ENCODE measurements around the gene FBXO46. TPM values are rescaled to one million over a fixed set of nuclear protein-coding genes. Genes with fewer than 3 reads are reported as not detected.

Gene FBXO46, protein sequence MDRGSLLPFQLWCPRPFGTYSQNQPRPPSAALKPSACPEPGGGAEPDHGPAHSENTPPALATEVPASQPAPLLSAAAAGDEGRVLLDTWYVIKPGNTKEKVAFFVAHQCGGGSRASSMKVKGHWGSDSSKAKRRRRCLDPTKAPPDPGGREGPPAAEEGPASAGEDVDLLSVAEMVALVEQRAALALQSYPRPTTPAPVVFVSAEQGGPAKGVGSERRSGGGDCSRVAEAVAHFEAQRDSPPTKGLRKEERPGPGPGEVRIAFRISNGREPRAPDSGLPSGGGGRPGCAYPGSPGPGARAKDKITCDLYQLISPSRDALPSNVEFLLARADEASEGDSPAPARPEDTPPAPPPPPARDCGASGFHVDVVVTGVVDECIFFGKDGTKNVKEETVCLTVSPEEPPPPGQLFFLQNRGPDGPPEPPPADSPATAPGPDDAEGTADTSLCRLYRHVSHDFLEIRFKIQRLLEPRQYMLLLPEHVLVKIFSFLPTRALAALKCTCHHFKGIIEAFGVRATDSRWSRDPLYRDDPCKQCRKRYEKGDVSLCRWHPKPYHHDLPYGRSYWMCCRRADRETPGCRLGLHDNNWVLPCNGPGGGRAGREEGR
- 14.7 TPM for total RNA-seq

DNA sequence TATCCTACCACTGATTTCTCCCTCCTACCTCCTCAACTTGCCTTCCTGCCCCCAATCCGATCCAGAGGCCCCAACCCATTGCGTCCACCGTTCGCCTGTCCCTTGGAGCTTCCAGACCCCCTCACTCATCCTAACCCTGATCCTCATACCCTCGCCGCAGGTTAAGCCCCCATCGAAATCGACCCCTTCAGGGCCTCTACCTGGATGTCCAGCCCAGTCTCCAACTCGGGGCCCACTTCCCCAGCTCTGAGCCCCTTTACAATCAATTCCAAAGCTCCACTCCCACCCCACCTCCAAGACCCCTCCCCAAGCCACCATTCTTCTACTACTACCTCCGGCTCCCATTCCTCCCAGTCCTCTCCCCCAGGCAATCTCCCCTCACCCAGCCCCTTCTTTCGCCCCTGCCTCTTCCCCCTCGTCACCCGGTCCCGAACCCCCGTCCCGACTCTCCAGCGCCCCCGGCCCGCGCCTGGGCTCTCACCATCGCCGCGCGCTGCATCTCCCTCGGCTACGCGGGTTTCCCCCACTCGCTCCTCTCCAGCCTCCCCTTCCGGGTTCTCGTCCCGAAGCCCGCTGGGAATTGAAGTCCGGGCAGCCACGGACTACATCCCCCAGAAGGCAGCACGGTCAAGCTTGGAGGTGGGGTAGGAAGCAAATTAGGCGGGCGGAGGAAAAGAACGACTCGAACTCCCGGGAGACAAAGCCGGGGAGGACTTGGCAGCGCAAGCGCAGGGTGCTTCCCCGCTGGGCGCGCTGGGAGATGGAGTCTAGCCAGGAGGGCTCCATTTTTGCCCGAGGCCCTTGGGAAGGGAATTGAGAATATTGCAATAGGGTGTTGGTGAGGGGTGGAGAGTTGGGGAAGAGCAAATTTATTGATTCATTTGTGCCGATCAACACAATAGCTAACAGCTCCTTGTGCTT is at the start of gene FBXO46:
FBXO46 (minus strand) TSS at position 529 of the 921 bp plus-strand sequence. CDS start 17,401 bp downstream, outside the sequence.

DNA sequence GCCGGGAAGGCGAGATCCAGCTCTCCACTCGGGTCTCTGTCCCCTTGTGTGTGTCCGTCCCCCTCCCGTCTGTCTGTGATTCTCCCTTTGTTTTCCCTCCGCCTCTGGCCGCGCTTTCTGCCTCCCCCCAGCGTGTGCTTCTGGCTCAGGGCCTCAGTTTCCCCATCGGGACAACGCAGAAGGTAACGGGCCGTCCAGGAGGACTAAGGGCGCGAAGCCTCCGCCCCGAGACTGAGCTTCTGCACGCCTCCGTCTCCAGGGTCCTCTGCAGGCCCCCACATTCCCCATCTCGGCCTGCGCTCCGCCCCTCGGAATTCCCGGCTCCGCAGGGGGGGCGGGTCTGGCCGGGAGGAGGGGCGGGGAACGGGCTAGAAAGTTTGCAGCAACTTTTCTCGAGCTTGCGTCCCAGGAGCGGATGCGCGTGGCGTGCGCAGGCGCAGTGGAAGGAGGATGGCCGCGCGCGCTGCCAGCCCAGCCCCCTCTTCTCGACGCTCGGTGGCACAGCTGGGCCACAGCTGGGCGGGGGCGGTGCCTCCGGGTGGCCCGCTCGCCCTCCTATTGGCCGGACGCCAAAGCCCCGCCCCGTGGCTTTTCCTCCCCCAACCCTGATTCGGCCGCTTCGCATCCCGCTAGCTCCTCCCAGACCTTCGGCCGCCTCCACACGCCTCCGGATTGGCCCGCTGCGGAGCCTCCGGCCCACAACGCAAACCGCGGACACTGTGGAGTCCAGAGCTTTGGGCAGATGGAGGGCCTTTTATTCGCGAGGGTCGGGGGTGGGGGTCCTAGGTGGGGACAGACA is 38.5 kb upstream of the FBXO46 start, which contains the start of gene SIX5:
SIX5 (minus strand) TSS at position 269 of the 799 bp plus-strand sequence. CDS start 408 bp downstream, outside the sequence.

DNA sequence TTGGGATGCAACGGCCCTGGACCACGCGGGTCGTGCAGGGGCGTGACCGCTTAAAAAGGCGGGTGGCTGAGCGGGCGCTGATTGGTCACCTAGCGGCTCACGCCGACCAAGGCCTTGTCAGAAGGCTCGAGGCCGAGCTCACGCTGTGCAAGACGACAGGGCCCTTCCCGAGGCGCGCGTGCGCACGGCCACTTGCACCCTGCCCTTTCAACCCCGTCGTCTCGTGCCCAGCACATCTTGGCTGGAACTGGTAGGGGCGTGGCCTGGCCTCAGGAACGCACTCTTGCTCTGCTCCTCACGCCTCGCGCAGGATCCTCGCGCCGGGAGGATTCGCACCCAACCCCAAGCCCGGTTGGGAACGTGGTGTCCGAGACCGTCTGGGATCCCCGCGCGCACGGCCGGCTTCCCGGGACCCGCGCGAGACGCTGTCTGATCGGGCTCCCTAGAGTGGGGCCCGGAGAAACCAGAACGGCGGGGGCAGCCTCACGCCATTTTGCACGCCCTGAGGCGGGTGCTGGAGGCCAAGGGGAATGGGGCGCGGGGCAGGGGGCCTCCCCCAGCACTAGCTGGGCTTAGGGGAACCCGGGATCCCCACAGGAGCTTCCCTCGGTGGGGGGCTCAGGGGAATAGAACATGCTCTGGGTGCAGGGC is 2.6 kb upstream of the FBXO46 start, which contains the start of gene MEIOSIN:
MEIOSIN (plus strand) TSS at position 280 of the 651 bp plus-strand sequence. CDS start 1,938 bp downstream, outside the sequence.

DNA sequence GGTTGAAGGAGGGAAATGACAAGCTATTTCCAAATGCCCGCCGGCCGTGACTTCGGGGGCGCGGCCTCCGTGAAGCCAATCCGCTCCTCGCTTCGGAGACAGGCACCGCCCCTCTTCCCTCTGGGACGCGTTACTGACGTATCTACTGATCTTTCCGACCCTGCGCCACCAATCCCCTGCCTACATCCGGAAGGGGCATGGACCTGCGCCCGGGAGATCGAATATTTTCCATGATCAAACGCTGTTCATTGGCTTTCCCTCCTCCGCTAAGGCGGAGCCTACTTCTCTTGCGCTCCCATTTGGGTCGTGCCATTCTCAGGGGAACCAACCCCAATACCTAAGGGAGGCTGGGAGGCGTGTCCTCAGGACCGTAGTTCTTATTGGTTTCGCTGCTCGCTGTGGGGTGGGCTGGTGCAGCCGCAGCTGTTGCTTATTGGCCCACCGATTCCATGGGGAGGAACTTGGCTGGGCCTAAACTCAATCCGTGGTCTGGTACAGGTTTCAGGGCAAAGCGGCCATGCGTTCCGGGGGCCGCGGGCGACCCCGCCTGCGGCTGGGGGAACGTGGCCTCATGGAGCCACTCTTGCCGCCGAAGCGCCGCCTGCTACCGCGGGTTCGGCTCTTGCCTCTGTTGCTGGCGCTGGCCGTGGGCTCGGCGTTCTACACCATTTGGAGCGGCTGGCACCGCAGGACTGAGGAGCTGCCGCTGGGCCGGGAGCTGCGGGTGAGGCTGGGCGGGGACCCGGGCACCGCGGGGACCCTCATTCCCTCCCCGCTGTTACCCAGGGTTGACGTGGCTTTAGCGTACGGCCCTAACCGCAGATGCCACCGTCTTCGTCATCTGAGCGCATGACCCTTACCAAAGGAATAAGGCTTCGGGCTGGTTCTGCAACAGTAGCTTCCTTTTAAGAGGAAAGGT is 38.2 kb downstream of the FBXO46 start, which contains the start of gene QPCTL:
QPCTL (plus strand) TSS at position 480 of the 919 bp plus-strand sequence; CDS start at position 518, 38 bp downstream.

DNA sequence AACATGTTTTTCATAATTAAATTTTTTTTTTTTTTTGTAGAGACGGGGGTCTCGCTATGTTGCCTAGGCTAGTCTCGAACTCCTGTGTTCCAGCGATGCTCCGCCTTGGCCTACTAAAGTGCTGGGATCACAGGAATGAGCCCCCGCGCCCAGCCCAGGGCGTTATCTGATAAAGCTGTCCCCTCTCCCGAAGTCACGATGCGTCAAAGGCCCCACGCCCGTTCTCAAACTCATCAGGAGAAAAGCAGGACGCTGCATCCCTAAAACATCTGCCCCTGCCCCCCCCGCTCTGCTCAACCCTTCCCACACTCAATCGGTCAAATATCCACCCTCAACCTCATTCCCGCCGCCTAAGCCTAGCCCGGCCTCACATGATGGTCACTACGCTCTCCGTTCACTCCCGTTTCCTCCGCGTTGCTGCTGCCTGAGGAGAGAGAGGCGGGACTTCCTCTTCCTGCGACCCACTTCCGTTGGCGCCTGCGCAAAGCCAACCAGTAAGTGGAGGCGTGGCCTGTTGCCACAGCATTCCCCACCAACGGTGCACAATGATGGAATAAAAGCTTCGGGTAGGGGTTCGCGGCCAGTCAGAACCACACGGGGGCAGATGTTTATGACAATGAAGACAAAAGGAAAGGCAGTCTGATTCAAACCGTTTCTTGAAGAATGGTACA is 39.0 kb downstream of the FBXO46 start, which contains the start of gene SNRPD2:
SNRPD2 (minus strand) TSS at position 438 of the 671 bp plus-strand sequence; CDS start at position 373, 65 bp downstream.

DNA sequence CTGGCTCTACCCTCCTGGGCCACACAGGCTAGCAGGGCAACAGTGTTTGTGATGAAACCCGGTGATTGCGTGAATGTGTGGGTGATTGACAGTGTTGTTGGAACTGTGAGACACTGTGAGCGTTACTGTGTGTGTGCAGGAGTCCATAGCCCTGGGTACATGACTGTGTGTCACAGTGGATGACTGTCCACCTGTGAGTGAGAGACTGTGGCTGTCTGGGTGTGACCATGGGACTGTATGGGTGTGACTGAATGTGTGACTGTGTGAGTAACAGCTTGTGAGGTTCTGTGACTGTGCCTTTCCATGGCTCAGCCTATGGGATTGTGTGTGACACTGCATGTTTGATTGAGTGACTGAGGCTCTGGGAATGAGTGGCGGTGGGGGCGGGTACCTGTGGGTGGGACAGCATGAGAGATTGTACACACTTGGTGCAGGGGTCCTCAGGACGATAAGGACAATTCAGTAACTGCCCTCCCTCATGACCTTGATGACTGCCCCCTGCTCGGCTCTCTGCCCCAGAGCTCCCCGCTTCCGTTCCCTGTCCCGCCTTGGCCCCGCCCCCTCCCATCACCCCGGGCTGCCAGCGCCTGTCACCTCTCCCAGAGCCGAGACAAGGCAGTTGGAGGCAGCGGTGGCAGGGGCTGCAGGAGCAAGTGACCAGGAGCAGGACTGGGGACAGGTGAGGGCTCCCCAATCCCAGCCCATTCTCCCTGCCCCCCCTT is 62.9 kb downstream of the FBXO46 start, which contains the start of gene GIPR:
GIPR (plus strand) TSS at position 602 of the 722 bp plus-strand sequence. CDS start 1,300 bp downstream, outside the sequence.

Small RNA genes lying within 50 kb of the gene (small RNA-seq; reads per million reads assigned to genes)
- gene MIR642A (ENCODE audit: low replicate concordance), result not detected

Other genes starting within 250 kb of the FBXO46 start
- 68.5 TPM for gene RTN2, start 233.8 kb downstream of the FBXO46 start, total RNA-seq
- gene PPM1N, start 232.5 kb downstream of the FBXO46 start, total RNA-seq, result 0.94 TPM
- gene VASP, start 223.4 kb downstream of the FBXO46 start, total RNA-seq, result 7.8 TPM
- gene OPA3, start 146.1 kb downstream of the FBXO46 start, total RNA-seq, result 2.2 TPM
- gene GPR4, start 128.7 kb downstream of the FBXO46 start, total RNA-seq, result 0.31 TPM
- gene EML2, start 91.5 kb downstream of the FBXO46 start, total RNA-seq, result 55.1 TPM
- gene GIPR, start 62.7 kb downstream of the FBXO46 start, total RNA-seq, result 0.31 TPM
- gene SNRPD2, start 38.9 kb downstream of the FBXO46 start, total RNA-seq, result 84.5 TPM
- gene QPCTL, start 38.2 kb downstream of the FBXO46 start, total RNA-seq, result 4.7 TPM
- not detected for gene MEIOSIN, start 2.5 kb upstream of the FBXO46 start, total RNA-seq
- gene SIX5, start 38.4 kb upstream of the FBXO46 start, total RNA-seq, result 0.63 TPM
- gene DMPK, start 51.6 kb upstream of the FBXO46 start, total RNA-seq, result 36.0 TPM
- 85.8 TPM for gene DMWD, start 61.9 kb upstream of the FBXO46 start, total RNA-seq
- gene RSPH6A, start 84.4 kb upstream of the FBXO46 start, total RNA-seq, result 0.31 TPM
- gene SYMPK, start 132.3 kb upstream of the FBXO46 start, total RNA-seq, result 33.5 TPM
- not detected for gene FOXA3, start 133.4 kb upstream of the FBXO46 start, total RNA-seq
- 28.8 TPM for gene IRF2BP1, start 155.2 kb upstream of the FBXO46 start, total RNA-seq
- gene MYPOP, start 171.7 kb upstream of the FBXO46 start, total RNA-seq, result 1.9 TPM
- gene NANOS2, start 183.9 kb upstream of the FBXO46 start, total RNA-seq, result not detected
- gene NOVA2, start 243.0 kb upstream of the FBXO46 start, total RNA-seq, result 28.2 TPM